Loucy (cell line): ENCODE results near the gene RAC3.

Experiments used
- EZH2phosphoT487 ChIP-seq: fragments of 200-600 bp; IDR thresholded peaks from 2 replicates; pipeline ENCODE4 v1.6.1; 2018; ENCODE audit warnings: antibody characterized with exemption, mild to moderate bottlenecking, moderate library complexity, borderline replicate concordance
- TF ChIP-seq, protein P1 (sequence below): fragments of 200-600 bp; sonication (generic); conservative IDR thresholded peaks from 2 replicates; pipeline ENCODE4 v1.5.1; 2014; ENCODE audit warnings: mild to moderate bottlenecking, antibody characterized with exemption, low read length

DNA sequence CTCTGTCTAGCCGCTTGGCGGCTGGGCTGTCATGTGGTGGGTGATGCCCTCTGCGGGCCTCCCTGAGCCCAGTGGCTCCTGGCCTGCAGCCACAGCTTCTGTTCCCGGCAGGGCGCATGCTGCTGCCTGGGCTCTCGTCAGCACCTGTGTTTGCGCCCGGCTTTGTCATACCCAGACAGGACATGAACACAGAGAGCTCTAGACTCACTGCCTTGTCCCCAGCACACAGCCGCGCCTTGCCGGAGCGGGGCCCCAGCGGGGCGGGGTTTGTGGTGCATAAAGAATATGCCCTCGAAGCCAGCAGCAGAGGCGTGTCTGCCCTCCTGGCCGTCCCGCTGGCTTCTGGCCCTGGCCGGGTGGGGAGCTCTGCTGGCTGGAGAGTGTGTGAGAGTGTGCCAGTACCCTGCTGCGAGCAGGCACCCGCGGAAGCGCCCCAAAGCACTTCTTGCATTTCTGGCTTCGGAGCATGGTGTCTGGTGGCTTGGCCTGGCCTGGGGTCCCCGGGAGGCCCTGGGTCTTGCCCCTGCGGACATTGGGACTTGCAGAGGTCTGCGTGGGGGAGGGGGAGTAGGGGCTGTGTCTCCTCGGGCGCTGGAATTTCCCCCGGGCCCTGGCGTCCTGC lies 39.7 kb upstream of the RAC3 start:
- no peak for TF ChIP-seq EZH2phosphoT487
- TF ChIP-seq, protein P1, sequence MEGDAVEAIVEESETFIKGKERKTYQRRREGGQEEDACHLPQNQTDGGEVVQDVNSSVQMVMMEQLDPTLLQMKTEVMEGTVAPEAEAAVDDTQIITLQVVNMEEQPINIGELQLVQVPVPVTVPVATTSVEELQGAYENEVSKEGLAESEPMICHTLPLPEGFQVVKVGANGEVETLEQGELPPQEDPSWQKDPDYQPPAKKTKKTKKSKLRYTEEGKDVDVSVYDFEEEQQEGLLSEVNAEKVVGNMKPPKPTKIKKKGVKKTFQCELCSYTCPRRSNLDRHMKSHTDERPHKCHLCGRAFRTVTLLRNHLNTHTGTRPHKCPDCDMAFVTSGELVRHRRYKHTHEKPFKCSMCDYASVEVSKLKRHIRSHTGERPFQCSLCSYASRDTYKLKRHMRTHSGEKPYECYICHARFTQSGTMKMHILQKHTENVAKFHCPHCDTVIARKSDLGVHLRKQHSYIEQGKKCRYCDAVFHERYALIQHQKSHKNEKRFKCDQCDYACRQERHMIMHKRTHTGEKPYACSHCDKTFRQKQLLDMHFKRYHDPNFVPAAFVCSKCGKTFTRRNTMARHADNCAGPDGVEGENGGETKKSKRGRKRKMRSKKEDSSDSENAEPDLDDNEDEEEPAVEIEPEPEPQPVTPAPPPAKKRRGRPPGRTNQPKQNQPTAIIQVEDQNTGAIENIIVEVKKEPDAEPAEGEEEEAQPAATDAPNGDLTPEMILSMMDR = no peak
